ENCODE results near the gene AJUBA. TPM values are rescaled to one million over a fixed set of nuclear protein-coding genes. Genes with fewer than 3 reads are reported as not detected.

The AJUBA gene
- total RNA-seq, 1 donor from 2014 or later = 7.2 TPM

DNA sequence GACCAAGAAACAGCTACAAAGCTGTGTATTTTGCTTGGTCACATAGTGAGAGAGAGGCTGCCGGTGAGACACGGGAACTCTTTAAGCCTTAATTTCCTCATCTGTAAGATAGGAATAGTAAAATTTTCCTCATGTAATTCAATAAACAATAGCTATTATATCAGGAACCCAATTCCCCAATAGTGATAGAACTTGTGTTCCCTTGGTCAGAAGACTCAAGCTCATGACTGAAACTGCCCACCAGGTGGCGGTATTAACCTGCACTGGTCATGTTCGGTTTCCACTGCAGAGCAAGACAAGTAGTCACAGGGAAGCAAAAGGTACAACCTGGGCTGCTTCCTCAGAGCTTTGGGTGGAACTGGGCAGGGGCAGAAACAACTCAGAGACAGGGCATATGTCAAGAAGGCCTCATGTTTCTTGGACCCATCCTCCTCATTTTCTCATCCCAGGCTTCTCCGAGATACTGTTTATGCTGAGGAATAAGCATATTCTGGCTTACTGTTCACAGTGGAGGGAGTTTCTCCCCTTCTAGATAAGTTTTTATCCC, 4.2 kb upstream of the AJUBA start:
- Mint-ChIP-seq H3K27ac (ENCODE audit: unreplicated experiment) (no peak overlapping the region), H3K27me3 (ENCODE audit: unreplicated experiment) (peaks cover 5% of the 10 kb centered on the region), H3K36me3 (ENCODE audit: low read depth, unreplicated experiment) (no peaks in the 10 kb centered on the region), H3K4me1 (ENCODE audit: unreplicated experiment) (no peaks in the 10 kb centered on the region), H3K9me3 (ENCODE audit: unreplicated experiment) (no peaks in the 10 kb centered on the region), H3K4me3 (ENCODE audit: unreplicated experiment) (no peak overlapping the region)
- DNase-seq (ENCODE audit: low spot score) = peak; percentile 88
- TF ChIP-seq, protein P1, sequence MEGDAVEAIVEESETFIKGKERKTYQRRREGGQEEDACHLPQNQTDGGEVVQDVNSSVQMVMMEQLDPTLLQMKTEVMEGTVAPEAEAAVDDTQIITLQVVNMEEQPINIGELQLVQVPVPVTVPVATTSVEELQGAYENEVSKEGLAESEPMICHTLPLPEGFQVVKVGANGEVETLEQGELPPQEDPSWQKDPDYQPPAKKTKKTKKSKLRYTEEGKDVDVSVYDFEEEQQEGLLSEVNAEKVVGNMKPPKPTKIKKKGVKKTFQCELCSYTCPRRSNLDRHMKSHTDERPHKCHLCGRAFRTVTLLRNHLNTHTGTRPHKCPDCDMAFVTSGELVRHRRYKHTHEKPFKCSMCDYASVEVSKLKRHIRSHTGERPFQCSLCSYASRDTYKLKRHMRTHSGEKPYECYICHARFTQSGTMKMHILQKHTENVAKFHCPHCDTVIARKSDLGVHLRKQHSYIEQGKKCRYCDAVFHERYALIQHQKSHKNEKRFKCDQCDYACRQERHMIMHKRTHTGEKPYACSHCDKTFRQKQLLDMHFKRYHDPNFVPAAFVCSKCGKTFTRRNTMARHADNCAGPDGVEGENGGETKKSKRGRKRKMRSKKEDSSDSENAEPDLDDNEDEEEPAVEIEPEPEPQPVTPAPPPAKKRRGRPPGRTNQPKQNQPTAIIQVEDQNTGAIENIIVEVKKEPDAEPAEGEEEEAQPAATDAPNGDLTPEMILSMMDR (IDR thresholded peaks at IDR 0.05; ENCODE audit: unreplicated experiment) = peak; percentile 89

DNA sequence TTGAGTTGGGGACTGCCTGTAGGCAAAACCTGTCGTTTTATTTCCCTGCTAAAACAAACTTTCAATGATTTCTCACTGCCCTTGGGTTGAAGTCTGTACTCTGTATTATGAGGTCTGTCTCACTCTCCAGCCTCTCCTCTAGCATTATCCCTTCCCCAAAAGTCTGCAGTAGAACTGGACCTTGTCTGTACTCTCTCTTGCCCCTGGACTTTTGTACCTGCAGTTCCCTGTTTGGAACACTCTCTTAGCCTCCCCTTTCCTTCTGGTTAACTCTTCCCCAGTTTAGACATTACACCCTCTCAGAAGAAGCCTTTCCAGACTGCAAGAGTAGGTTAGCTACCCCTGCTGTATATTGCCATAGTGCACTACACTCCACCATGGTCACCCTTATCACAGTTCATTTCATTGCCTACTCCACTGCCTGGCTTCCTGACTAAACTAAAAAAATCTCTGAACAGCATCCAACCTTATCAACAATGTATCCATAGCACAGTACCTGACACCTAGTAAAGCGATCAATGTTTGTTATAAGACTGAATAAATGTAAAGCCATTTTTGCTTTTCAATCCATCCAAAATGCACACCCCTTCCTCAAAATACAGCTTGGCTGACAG, 3.6 kb upstream of the AJUBA start:
- TF ChIP-seq, protein P1 (IDR thresholded peaks at IDR 0.05; ENCODE audit: unreplicated experiment) = no peak
- Mint-ChIP-seq H3K4me1 (ENCODE audit: unreplicated experiment) (no peaks in the 10 kb centered on the region), H3K4me3 (ENCODE audit: unreplicated experiment) (no peak overlapping the region), H3K27ac (ENCODE audit: unreplicated experiment) (no peak overlapping the region), H3K36me3 (ENCODE audit: low read depth, unreplicated experiment) (no peaks in the 10 kb centered on the region), H3K9me3 (ENCODE audit: unreplicated experiment) (no peaks in the 10 kb centered on the region), H3K27me3 (ENCODE audit: unreplicated experiment) (peaks cover 5% of the 10 kb centered on the region)
- DNase-seq (ENCODE audit: low spot score) = no peak

DNA sequence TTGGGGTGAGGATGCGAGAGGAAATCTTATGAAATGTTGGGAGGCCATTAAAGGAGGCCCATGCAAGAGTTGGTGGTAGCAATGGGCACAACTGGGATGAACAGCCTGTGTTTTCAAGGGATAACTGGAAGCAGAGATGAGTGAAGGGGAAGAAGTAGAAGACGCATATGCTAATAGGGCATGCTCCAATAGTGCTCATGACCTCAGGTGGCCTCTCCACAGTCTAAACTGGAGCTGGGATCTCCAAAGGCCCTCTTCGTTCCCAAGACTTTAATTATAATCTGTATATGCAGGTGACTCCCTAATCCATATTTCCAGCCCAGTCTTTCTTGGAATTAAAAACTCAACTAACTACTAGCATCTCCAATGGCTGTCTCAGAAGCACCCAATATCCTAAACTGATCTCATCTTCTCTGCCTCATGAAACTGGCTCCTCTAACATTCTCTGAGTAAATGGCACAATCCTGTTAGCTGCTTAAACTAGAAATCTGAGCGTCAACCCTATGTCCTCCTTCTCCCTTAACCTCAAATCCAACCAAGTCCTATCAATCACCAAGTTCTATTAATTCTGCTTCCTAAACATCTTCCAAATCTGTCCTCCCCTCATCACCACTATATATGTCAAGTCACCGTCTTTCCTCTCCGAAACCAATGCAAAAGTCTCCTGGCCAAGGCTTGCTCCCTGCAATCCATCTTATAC, 2.8 kb upstream of the AJUBA start:
- H3K4me3 Mint-ChIP-seq (ENCODE audit: unreplicated experiment) = no peak overlapping the region
- no peaks in the 10 kb centered on the region for H3K9me3 Mint-ChIP-seq (ENCODE audit: unreplicated experiment)
- peaks cover 1% of the 10 kb centered on the region for H3K4me1 Mint-ChIP-seq (ENCODE audit: unreplicated experiment)
- TF ChIP-seq, protein P1 (IDR thresholded peaks at IDR 0.05; ENCODE audit: unreplicated experiment) = no peak
- H3K27me3 Mint-ChIP-seq (ENCODE audit: unreplicated experiment) = peaks cover 7% of the 10 kb centered on the region
- DNase-seq (ENCODE audit: low spot score) = no peak
- no peak overlapping the region for H3K27ac Mint-ChIP-seq (ENCODE audit: unreplicated experiment)
- H3K36me3 Mint-ChIP-seq (ENCODE audit: low read depth, unreplicated experiment) = peaks cover under 1% of the 10 kb centered on the region

DNA sequence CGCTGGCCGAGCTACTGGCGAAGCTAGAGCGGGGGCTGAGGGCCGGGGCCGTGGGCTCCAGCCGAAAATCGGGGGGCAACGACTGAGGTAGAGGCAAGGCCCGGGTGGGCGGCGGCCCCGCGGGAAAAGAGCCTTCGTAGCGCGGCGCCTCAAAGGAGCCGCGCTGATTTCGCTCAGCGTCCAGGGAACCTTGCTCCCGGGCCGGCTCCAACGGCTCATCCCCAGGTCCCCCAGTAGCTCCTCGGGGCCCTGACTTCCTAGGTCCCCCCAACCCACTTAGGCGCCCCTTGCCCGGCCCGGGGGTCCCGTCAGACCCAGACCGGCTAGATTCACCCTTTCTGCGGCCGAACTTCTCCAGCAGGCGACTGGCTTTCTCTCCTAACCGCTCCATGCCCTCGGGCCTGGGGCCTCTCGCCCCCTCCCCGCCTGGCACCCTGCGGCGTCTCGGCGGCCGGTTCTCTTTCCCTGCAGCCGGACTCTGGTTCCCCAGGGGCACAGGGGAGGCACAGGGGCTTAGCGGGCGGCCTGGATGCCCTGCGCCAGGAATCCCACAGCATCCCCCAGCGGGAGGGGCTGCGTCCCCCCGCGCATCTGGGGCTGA, 375 bp downstream of the AJUBA start:
- Mint-ChIP-seq H3K27ac (ENCODE audit: unreplicated experiment) (no peak overlapping the region), H3K27me3 (ENCODE audit: unreplicated experiment) (peaks cover 19% of the 10 kb centered on the region), H3K4me1 (ENCODE audit: unreplicated experiment) (peaks cover 21% of the 10 kb centered on the region), H3K36me3 (ENCODE audit: low read depth, unreplicated experiment) (peaks cover 9% of the 10 kb centered on the region), H3K4me3 (ENCODE audit: unreplicated experiment) (peak overlapping the region; percentile 62), H3K9me3 (ENCODE audit: unreplicated experiment) (no peaks in the 10 kb centered on the region)
- TF ChIP-seq, protein P1 (IDR thresholded peaks at IDR 0.05; ENCODE audit: unreplicated experiment) = no peak
- DNase-seq (ENCODE audit: low spot score) = peak; percentile 27

Data from endothelial cell (in vitro differentiated cells).